ENCODE results near the gene RASAL2. TPM values are rescaled to one million over a fixed set of nuclear protein-coding genes. Genes with fewer than 3 reads are reported as not detected.

RASAL2 gene
- total RNA-seq, 4 donors from 2014 or later, result 19.7 to 36.7 (median 27.4) TPM

DNA sequence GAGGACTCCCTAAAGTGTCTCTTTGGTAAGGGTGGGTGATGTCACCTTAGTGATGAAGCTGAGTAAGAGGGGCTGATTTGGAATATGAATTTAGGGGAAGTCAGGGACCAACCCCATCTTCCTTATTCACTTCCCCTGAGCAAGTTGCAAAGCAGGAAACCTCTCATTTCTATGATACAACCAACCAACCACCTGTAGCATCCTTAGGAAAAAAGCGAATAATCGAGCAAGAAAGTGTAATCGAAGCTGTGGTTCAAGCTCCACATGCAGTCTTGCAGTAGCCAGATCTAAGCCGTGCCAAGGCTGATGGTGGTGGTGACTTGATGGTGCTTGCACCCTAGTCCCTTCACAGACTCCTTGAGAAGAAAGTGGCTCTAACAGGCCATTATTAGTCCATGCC is 422.2 kb downstream of the RASAL2 start:
- no peak for TF ChIP-seq CTCF (IDR thresholded peaks at IDR 0.05; ENCODE audit: low read depth)

DNA sequence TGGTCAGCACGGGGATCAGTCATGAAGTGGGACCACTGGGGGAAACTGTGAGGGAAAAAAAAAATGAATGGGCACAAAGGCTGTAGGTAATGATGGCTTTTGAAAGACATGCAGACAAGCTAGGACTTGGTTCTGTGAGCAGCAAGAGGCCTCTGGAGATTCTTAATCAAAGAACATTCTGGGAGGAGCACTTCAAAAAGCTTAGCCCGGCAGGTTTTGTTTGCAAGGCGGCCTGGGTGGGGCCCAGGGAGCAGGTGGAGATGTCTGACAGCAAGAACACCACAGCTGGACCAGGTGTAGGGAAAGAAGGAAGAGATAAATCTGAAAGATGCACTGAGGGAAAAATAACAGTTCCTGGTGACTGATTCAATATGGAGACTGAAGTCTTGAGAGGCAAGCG is 425.0 kb downstream of the RASAL2 start:
- no peak for TF ChIP-seq CTCF (IDR thresholded peaks at IDR 0.05; ENCODE audit: low read depth)

- no peak for TF ChIP-seq CTCF (IDR thresholded peaks at IDR 0.05; ENCODE audit: low read depth)
Measured at GRCh38 chr1:178520803-178521202, 426.9 kb downstream of the RASAL2 start.

- TF ChIP-seq CTCF (IDR thresholded peaks at IDR 0.05; ENCODE audit: low read depth), result no peak
Measured at GRCh38 chr1:178521241-178521640, 427.3 kb downstream of the RASAL2 start.

GRCh38 chr1:178527117-178527516 is 433.2 kb downstream of the RASAL2 start:
- no peak for TF ChIP-seq CTCF (IDR thresholded peaks at IDR 0.05; ENCODE audit: low read depth)

DNA sequence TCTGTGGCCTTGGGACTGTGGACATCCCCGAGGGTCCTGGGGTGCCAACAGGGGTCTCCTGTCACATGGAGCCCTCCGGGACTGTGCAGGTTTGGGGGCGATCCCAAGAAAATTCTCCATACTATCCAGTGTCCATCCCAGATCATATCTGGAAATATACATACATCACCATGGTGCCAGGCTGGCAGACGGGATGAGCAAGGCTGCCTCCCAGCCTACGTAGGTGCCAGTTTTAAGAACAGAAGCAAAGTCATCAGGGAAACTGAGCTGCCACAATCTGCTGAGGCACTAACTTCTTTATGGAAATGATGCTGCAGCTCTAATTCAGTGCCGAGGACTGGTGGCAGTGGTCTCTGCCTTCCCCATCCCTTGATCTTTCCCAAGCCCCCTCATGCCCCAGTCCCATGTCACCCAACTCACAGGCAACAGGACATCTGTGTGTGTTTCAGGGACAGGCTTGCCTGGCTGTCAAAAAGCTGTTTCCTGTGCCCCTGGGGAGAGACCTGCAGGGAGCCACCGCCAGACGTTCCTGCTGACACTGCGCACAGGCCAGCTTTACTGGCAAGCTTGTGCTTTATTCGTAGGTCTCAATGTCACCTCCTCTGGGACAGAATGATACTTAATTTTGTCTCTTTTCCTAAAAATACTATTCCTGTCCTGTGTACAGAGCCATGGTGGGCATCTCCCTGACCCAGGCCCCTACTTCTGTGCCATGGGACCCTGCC is 434.5 kb downstream of the RASAL2 start:
- TF ChIP-seq CTCF (IDR thresholded peaks at IDR 0.05; ENCODE audit: low read depth), result no peak

GRCh38 chr1:178528953-178529335 is 435.0 kb downstream of the RASAL2 start:
- TF ChIP-seq CTCF (IDR thresholded peaks at IDR 0.05; ENCODE audit: low read depth), result no peak

Measured in subcutaneous adipose tissue (tissue), 4 donors.